ENCODE data around the gene PARD3.

Gene PARD3

GRCh38 chr10:34406463-34407323 is 408.4 kb downstream of the PARD3 start:
- H3K4me1 ChIP-seq = peaks cover 7% of the 10 kb centered on the region
- no peak overlapping the region for H3K27ac ChIP-seq
- TF ChIP-seq CTCF (IDR thresholded peaks at IDR 0.05) = no peak

GRCh38 chr10:34405611-34406462 is 409.3 kb downstream of the PARD3 start:
- Histone ChIP-seq H3K79me2 (no peaks in the 10 kb centered on the region), H3K4me2 (ENCODE audit: low read length) (no peak overlapping the region), H2AFZ (no peak overlapping the region), H3K9me3 (ENCODE audit: control insufficient read depth, low read length) (no peaks in the 10 kb centered on the region), H3K27ac (no peak overlapping the region), H3K36me3 (ENCODE audit: control insufficient read depth, insufficient read depth, low read length) (no peaks in the 10 kb centered on the region), H3K9ac (no peak overlapping the region), H3K27me3 (ENCODE audit: control insufficient read depth, insufficient read depth, low read length) (no peaks in the 10 kb centered on the region), H3K4me3 (ENCODE audit: low read depth, low read length) (no peak overlapping the region), H3K4me1 (peaks cover 7% of the 10 kb centered on the region)
- TF ChIP-seq CTCF (IDR thresholded peaks at IDR 0.05) = no peak

More at GRCh38 chr10:34406463-34407323, 408.4 kb downstream of the PARD3 start:
- Histone ChIP-seq H2AFZ (no peak overlapping the region), H3K9ac (no peak overlapping the region), H3K4me3 (ENCODE audit: low read depth, low read length) (no peak overlapping the region), H3K4me2 (ENCODE audit: low read length) (no peak overlapping the region), H3K27me3 (ENCODE audit: control insufficient read depth, insufficient read depth, low read length) (no peaks in the 10 kb centered on the region), H3K79me2 (no peaks in the 10 kb centered on the region), H3K36me3 (ENCODE audit: control insufficient read depth, insufficient read depth, low read length) (no peaks in the 10 kb centered on the region), H3K9me3 (ENCODE audit: control insufficient read depth, low read length) (no peaks in the 10 kb centered on the region)

GRCh38 chr10:34403512-34403911 is 411.6 kb downstream of the PARD3 start:
- no peak for TF ChIP-seq CTCF (IDR thresholded peaks at IDR 0.05)
- no peaks in the 10 kb centered on the region for H3K27me3 ChIP-seq (ENCODE audit: control insufficient read depth, insufficient read depth, low read length)
- no peak overlapping the region for H3K4me2 ChIP-seq (ENCODE audit: low read length)
- H3K79me2 ChIP-seq = no peaks in the 10 kb centered on the region
- no peak overlapping the region for H3K4me3 ChIP-seq (ENCODE audit: low read depth, low read length)
- no peak overlapping the region for H2AFZ ChIP-seq
- H3K4me1 ChIP-seq = peaks cover 7% of the 10 kb centered on the region
- no peaks in the 10 kb centered on the region for H3K36me3 ChIP-seq (ENCODE audit: control insufficient read depth, insufficient read depth, low read length)
- H3K27ac ChIP-seq = no peak overlapping the region
- H3K9me3 ChIP-seq (ENCODE audit: control insufficient read depth, low read length) = no peaks in the 10 kb centered on the region
- no peak overlapping the region for H3K9ac ChIP-seq

GRCh38 chr10:34400075-34400474 is 415.0 kb downstream of the PARD3 start:
- no peak for TF ChIP-seq CTCF (IDR thresholded peaks at IDR 0.05)
- Histone ChIP-seq H3K4me2 (ENCODE audit: low read length) (no peak overlapping the region), H3K27ac (no peak overlapping the region), H2AFZ (no peak overlapping the region), H3K9ac (no peak overlapping the region), H3K36me3 (ENCODE audit: control insufficient read depth, insufficient read depth, low read length) (no peaks in the 10 kb centered on the region), H3K79me2 (no peaks in the 10 kb centered on the region), H3K27me3 (ENCODE audit: control insufficient read depth, insufficient read depth, low read length) (no peaks in the 10 kb centered on the region), H3K4me1 (no peaks in the 10 kb centered on the region), H3K4me3 (ENCODE audit: low read depth, low read length) (no peak overlapping the region), H3K9me3 (ENCODE audit: control insufficient read depth, low read length) (no peaks in the 10 kb centered on the region)

Measured in parathyroid adenoma (tissue), 2 donors.